DND-41 (cell line): ENCODE measurements around the gene PPP6R1.

Experiments used
- ATAC-seq: fragments of 200-7000 bp; cut with Tn5 transposase; 3 replicates; pipeline ENCODE4 v1.9.1; 2021; ENCODE audit warnings: low read depth; ENCODE audit not compliant: insufficient read depth
- DNase-seq: peaks from one replicate; pipeline ENCODE4 v3.0.0-alpha.2; 2020
- H2AFZ ChIP-seq: 2 replicates; pipeline ENCODE4 v1.6.0; 2012; ENCODE audit warnings: low read depth, low read length
- H3K27ac ChIP-seq: 2 replicates; pipeline ENCODE4 v1.5.1; 2012; ENCODE audit warnings: low read length, inconsistent platforms
- H3K27me3 ChIP-seq: fragments of 200-600 bp; sonication (generic); 2 replicates; pipeline ENCODE4 v1.6.0; 2012; ENCODE audit warnings: low read length, mild to moderate bottlenecking, inconsistent platforms; ENCODE audit not compliant: insufficient read depth, poor library complexity
- H3K36me3 ChIP-seq: 2 replicates; pipeline ENCODE4 v1.5.1; 2012; ENCODE audit warnings: low read length, inconsistent platforms; ENCODE audit not compliant: insufficient read depth
- H3K4me1 ChIP-seq: 2 replicates; pipeline ENCODE4 v1.5.1; 2012; ENCODE audit warnings: mild to moderate bottlenecking, low read length; ENCODE audit not compliant: insufficient read depth
- H3K4me2 ChIP-seq: 2 replicates; pipeline ENCODE4 v1.6.0; 2012; ENCODE audit warnings: mild to moderate bottlenecking, moderate library complexity, low read length, inconsistent platforms; ENCODE audit not compliant: insufficient read depth
- H3K4me3 ChIP-seq, 2 experiments: fragments of 200-600 bp in 1 of 2; shearing (Covaris generic) in 1 of 2; 2 replicates each; pipeline ENCODE4 v1.5.1; 2012 to 2016; ENCODE audit warnings: inconsistent platforms in 2 of 2, low read length in 2 of 2, mild to moderate bottlenecking in 2 of 2, low read depth in 1 of 2, moderate library complexity in 1 of 2
- H3K79me2 ChIP-seq: 2 replicates; pipeline ENCODE4 v1.6.0; 2012; ENCODE audit warnings: low read length, inconsistent platforms; ENCODE audit not compliant: insufficient read depth
- H3K9ac ChIP-seq: 2 replicates; pipeline ENCODE4 v1.6.0; 2012; ENCODE audit warnings: low read depth, mild to moderate bottlenecking, inconsistent platforms, low read length, moderate library complexity
- H3K9me3 ChIP-seq: 2 replicates; pipeline ENCODE4 v1.5.1; 2012; ENCODE audit warnings: low read length, moderate library complexity, mild to moderate bottlenecking, inconsistent platforms; ENCODE audit not compliant: insufficient read depth, severe bottlenecking
- H4K20me1 ChIP-seq: 2 replicates; pipeline ENCODE4 v1.6.0; 2012; ENCODE audit warnings: low read length; ENCODE audit not compliant: insufficient read depth
- CTCF ChIP-seq: IDR thresholded peaks from 2 replicates; pipeline ENCODE4 v1.5.1; 2012; ENCODE audit warnings: borderline replicate concordance, low read length, moderate library complexity, mild to moderate bottlenecking; ENCODE audit not compliant: poor library complexity, severe bottlenecking; ENCODE audit errors: extremely low read depth
- EZH2 ChIP-seq: IDR thresholded peaks from 3 replicates; pipeline ENCODE4 v1.6.1; 2012; ENCODE audit warnings: borderline replicate concordance, low read depth, mild to moderate bottlenecking, moderate library complexity, low read length, inconsistent platforms; ENCODE audit not compliant: severe bottlenecking

The PPP6R1 gene

GRCh38 chr19:55305983-55306562 is 47.3 kb upstream of the PPP6R1 start:
- Histone ChIP-seq H3K27ac (no peak overlapping the region; the same call in 1 of the 2 replicates), H3K9ac (no peak overlapping the region), H3K4me1 (peaks cover 26% of the 10 kb centered on the region), H3K36me3 (peaks cover 37% of the 10 kb centered on the region), H2AFZ (no peak overlapping the region), H3K79me2 (peaks cover 14% of the 10 kb centered on the region), H3K9me3 (no peaks in the 10 kb centered on the region), H3K4me3 (no peak overlapping the region), H4K20me1 (no peaks in the 10 kb centered on the region), H3K27me3 (no peaks in the 10 kb centered on the region), H3K4me2 (no peak overlapping the region)
- ATAC-seq (no peak), DNase-seq (no peak)
- TF ChIP-seq EZH2 (no peak), CTCF (no peak)

- H4K20me1 ChIP-seq: no peaks in the 10 kb centered on the region
- no peak overlapping the region for H3K4me3 ChIP-seq
- H3K4me2 ChIP-seq: no peak overlapping the region
- H3K27me3 ChIP-seq: no peaks in the 10 kb centered on the region
- H3K9ac ChIP-seq: no peak overlapping the region
- no peak overlapping the region for H2AFZ ChIP-seq
- no peak for TF ChIP-seq EZH2
- no peak for TF ChIP-seq CTCF
- H3K79me2 ChIP-seq: peaks cover 14% of the 10 kb centered on the region
- peak; percentile 71 for ATAC-seq
- H3K27ac ChIP-seq: no peak overlapping the region
- H3K4me1 ChIP-seq: peaks cover 26% of the 10 kb centered on the region
- DNase-seq: peak; percentile 66
- no peaks in the 10 kb centered on the region for H3K9me3 ChIP-seq
- peaks cover 37% of the 10 kb centered on the region for H3K36me3 ChIP-seq
Observed at GRCh38 chr19:55305491-55305890, 46.7 kb upstream of the PPP6R1 start.

- Histone ChIP-seq H2AFZ (no peak overlapping the region), H3K27me3 (no peaks in the 10 kb centered on the region), H3K4me3 (no peak overlapping the region), H3K9ac (no peak overlapping the region), H3K36me3 (peaks cover 37% of the 10 kb centered on the region), H3K4me2 (no peak overlapping the region), H3K4me1 (peaks cover 26% of the 10 kb centered on the region), H3K9me3 (no peaks in the 10 kb centered on the region), H3K79me2 (peaks cover 14% of the 10 kb centered on the region), H4K20me1 (no peaks in the 10 kb centered on the region), H3K27ac (no peak overlapping the region)
- no peak for TF ChIP-seq CTCF
- no peak for TF ChIP-seq EZH2
- no peak for ATAC-seq
- no peak for DNase-seq
Observed at GRCh38 chr19:55304980-55305379, 46.2 kb upstream of the PPP6R1 start.
